ENCODE results near the gene PHOX2B.

PHOX2B gene

DNA sequence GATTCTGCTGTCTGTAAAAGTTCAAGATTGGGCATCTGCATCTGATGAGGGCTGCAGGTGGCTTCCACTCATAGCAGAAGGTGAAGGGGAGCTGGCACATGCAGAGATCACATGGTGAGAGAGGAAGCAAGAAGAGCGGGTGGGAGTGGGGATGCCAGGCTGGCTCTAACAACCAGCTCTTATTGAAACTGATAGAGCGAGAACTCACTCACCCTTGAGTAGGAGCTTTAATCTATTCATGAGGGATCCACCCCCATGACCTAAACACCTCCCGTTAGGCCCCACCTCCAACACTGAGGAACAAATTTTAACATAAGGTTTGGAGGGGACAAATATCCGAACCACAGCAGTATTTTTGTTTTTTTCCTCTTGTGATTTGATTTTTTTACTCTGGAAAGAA, 45.8 kb downstream of the PHOX2B start:
- Histone ChIP-seq H3K79me1 (ENCODE audit: low read depth, low read length) (no peaks in the 10 kb centered on the region), H4K91ac (ENCODE audit: low read depth, low read length, poor library complexity) (no peak overlapping the region), H3K9me3 (replicated peaks in 1 of 2; ENCODE audit: control insufficient read depth in 2 of 2, insufficient read depth in 1 of 2, low read depth in 1 of 2, low read length in 2 of 2) (no peaks in the 10 kb centered on the region), H3K27me3 (ENCODE audit: control insufficient read depth in 3 of 3, insufficient read depth in 3 of 3, low read depth in 1 of 3, low read length in 3 of 3) (no peaks in the 10 kb centered on the region), H2AK5ac (ENCODE audit: low read depth, low read length) (no peak overlapping the region), H3K23ac (ENCODE audit: low read depth, low read length, poor library complexity) (no peak overlapping the region), H2BK120ac (ENCODE audit: low read depth, low read length) (no peak overlapping the region), H2BK15ac (ENCODE audit: low read length) (no peak overlapping the region), H2BK12ac (ENCODE audit: low read length) (no peak overlapping the region), H2AFZ (ENCODE audit: low read length) (no peak overlapping the region), H3K18ac (ENCODE audit: low read length) (no peak overlapping the region), H3K4me1 (ENCODE audit: control insufficient read depth in 2 of 2, insufficient read depth in 1 of 2, low read depth in 1 of 2, low read length in 2 of 2) (no peaks in the 10 kb centered on the region), H3K27ac (replicated peaks; ENCODE audit: low read length) (no peak overlapping the region), H3K4me3 (ENCODE audit: low read length in 2 of 2) (no peak overlapping the region), H3K36me3 (replicated peaks in 1 of 2; ENCODE audit: control insufficient read depth in 2 of 2, insufficient read depth in 2 of 2, low read length in 2 of 2) (no peaks in the 10 kb centered on the region), H4K8ac (ENCODE audit: low read depth, low read length) (no peak overlapping the region), H3K9ac (ENCODE audit: low read depth, low read length, poor library complexity) (no peak overlapping the region), H3K4me2 (ENCODE audit: insufficient read depth, low read length, poor library complexity, severe bottlenecking) (no peak overlapping the region), H3K14ac (ENCODE audit: low read length) (no peak overlapping the region), H2BK5ac (ENCODE audit: low read length) (no peak overlapping the region), H3K4ac (ENCODE audit: low read length) (no peak overlapping the region)
- WGBS, 2 donors (ENCODE audit: extremely low coverage in 2 of 2, insufficient read length in 2 of 2, insufficient replicate concordance in 1 of 2) = no CpG with 5 or more reads among the region's 4 CpGs
- no peak for DNase-seq (ENCODE audit: low spot score)

DNA sequence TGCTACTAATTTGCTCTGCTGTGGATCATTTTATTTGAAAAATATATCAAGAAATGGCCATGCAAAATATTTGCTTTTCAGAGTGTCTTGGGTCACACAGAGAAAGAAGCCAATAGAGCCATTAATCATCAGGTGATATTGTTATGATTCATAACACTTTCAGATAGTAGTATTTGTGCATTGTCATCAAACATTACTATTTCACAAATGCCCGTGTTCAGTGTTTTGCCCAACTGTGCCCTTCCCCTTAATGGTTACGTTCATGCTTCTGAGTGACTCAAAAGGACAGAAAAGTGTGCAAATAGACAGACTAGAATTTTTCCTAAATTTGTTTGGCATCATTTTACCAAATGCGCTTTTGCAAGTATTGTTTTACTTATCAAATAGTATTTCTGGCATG, 46.5 kb downstream of the PHOX2B start:
- no peaks in the 10 kb centered on the region for H3K27me3 ChIP-seq (ENCODE audit: control insufficient read depth in 3 of 3, insufficient read depth in 3 of 3, low read depth in 1 of 3, low read length in 3 of 3)
- no CpG with 5 or more reads among the region's 3 CpGs for WGBS, 2 donors (ENCODE audit: extremely low coverage in 2 of 2, insufficient read length in 2 of 2, insufficient replicate concordance in 1 of 2)

DNA sequence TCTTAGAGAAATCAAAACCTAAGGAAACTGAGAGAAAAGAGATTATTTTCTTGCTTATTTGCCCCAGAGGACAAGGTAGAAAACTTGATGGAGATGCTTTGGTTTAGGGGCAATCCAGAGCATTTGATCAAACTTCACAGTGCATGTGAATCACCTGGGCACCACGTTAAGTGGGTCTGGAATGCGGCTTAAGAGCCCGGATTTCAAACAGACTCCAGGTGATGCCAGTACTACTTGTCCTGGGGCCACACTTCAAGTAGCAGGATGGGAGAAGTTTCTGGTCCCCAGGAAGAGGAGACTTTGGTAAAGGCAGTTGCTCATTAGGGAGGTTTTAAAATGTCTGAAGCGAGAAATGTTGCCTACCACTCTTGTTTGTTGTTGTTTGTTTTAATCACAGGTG, 51.8 kb downstream of the PHOX2B start:
- no peak overlapping the region for H4K8ac ChIP-seq (ENCODE audit: low read depth, low read length)
- H3K9ac ChIP-seq (ENCODE audit: low read depth, low read length, poor library complexity) = no peak overlapping the region
- DNase-seq (ENCODE audit: low spot score) = no peak
- H3K23ac ChIP-seq (ENCODE audit: low read depth, low read length, poor library complexity) = no peak overlapping the region
- H3K36me3 ChIP-seq (replicated peaks in 1 of 2; ENCODE audit: control insufficient read depth in 2 of 2, insufficient read depth in 2 of 2, low read length in 2 of 2) = peaks cover 0 to 10% of the 10 kb centered on the region in 2 donors
- no peaks in the 10 kb centered on the region for H3K79me1 ChIP-seq (ENCODE audit: low read depth, low read length)
- no peak overlapping the region for H4K91ac ChIP-seq (ENCODE audit: low read depth, low read length, poor library complexity)
- H3K4me2 ChIP-seq (ENCODE audit: insufficient read depth, low read length, poor library complexity, severe bottlenecking) = no peak overlapping the region
- H2BK12ac ChIP-seq (ENCODE audit: low read length) = no peak overlapping the region
- no peak overlapping the region for H3K18ac ChIP-seq (ENCODE audit: low read length)
- H3K4ac ChIP-seq (ENCODE audit: low read length) = no peak overlapping the region
- H3K9me3 ChIP-seq (replicated peaks in 1 of 2; ENCODE audit: control insufficient read depth in 2 of 2, insufficient read depth in 1 of 2, low read depth in 1 of 2, low read length in 2 of 2) = no peaks in the 10 kb centered on the region
- no peak overlapping the region for H3K27ac ChIP-seq (replicated peaks; ENCODE audit: low read length)
- no peak overlapping the region for H2AFZ ChIP-seq (ENCODE audit: low read length)
- WGBS, 2 donors (ENCODE audit: extremely low coverage in 2 of 2, insufficient read length in 2 of 2, insufficient replicate concordance in 1 of 2) = no CpG with 5 or more reads among the region's 4 CpGs
- no peak overlapping the region for H3K14ac ChIP-seq (ENCODE audit: low read length)
- no peak overlapping the region for H2BK15ac ChIP-seq (ENCODE audit: low read length)
- no peaks in the 10 kb centered on the region for H3K4me1 ChIP-seq (ENCODE audit: control insufficient read depth in 2 of 2, insufficient read depth in 1 of 2, low read depth in 1 of 2, low read length in 2 of 2)
- no peaks in the 10 kb centered on the region for H3K27me3 ChIP-seq (ENCODE audit: control insufficient read depth in 3 of 3, insufficient read depth in 3 of 3, low read depth in 1 of 3, low read length in 3 of 3)
- H2BK120ac ChIP-seq (ENCODE audit: low read depth, low read length) = no peak overlapping the region
- no peak overlapping the region for H2BK5ac ChIP-seq (ENCODE audit: low read length)
- H3K4me3 ChIP-seq (ENCODE audit: low read length in 2 of 2) = no peak overlapping the region
- no peak overlapping the region for H2AK5ac ChIP-seq (ENCODE audit: low read depth, low read length)

More for the DNA sequence above, 46.5 kb downstream of the PHOX2B start:
- no peak overlapping the region for H3K4me2 ChIP-seq (ENCODE audit: insufficient read depth, low read length, poor library complexity, severe bottlenecking)
- H3K4me3 ChIP-seq (ENCODE audit: low read length in 2 of 2) = no peak overlapping the region
- H3K36me3 ChIP-seq (replicated peaks in 1 of 2; ENCODE audit: control insufficient read depth in 2 of 2, insufficient read depth in 2 of 2, low read length in 2 of 2) = no peaks in the 10 kb centered on the region
- H2BK5ac ChIP-seq (ENCODE audit: low read length) = no peak overlapping the region
- no peak overlapping the region for H3K9ac ChIP-seq (ENCODE audit: low read depth, low read length, poor library complexity)
- DNase-seq (ENCODE audit: low spot score) = no peak
- H3K4ac ChIP-seq (ENCODE audit: low read length) = no peak overlapping the region
- no peak overlapping the region for H3K18ac ChIP-seq (ENCODE audit: low read length)
- no peak overlapping the region for H2AK5ac ChIP-seq (ENCODE audit: low read depth, low read length)
- no peaks in the 10 kb centered on the region for H3K4me1 ChIP-seq (ENCODE audit: control insufficient read depth in 2 of 2, insufficient read depth in 1 of 2, low read depth in 1 of 2, low read length in 2 of 2)
- H2BK12ac ChIP-seq (ENCODE audit: low read length) = no peak overlapping the region
- H2BK15ac ChIP-seq (ENCODE audit: low read length) = no peak overlapping the region
- H3K23ac ChIP-seq (ENCODE audit: low read depth, low read length, poor library complexity) = no peak overlapping the region
- no peak overlapping the region for H2AFZ ChIP-seq (ENCODE audit: low read length)
- no peak overlapping the region for H3K14ac ChIP-seq (ENCODE audit: low read length)
- H4K8ac ChIP-seq (ENCODE audit: low read depth, low read length) = no peak overlapping the region
- no peak overlapping the region for H2BK120ac ChIP-seq (ENCODE audit: low read depth, low read length)
- no peak overlapping the region for H4K91ac ChIP-seq (ENCODE audit: low read depth, low read length, poor library complexity)
- H3K27ac ChIP-seq (replicated peaks; ENCODE audit: low read length) = no peak overlapping the region
- no peaks in the 10 kb centered on the region for H3K9me3 ChIP-seq (replicated peaks in 1 of 2; ENCODE audit: control insufficient read depth in 2 of 2, insufficient read depth in 1 of 2, low read depth in 1 of 2, low read length in 2 of 2)
- H3K79me1 ChIP-seq (ENCODE audit: low read depth, low read length) = no peaks in the 10 kb centered on the region

DNA sequence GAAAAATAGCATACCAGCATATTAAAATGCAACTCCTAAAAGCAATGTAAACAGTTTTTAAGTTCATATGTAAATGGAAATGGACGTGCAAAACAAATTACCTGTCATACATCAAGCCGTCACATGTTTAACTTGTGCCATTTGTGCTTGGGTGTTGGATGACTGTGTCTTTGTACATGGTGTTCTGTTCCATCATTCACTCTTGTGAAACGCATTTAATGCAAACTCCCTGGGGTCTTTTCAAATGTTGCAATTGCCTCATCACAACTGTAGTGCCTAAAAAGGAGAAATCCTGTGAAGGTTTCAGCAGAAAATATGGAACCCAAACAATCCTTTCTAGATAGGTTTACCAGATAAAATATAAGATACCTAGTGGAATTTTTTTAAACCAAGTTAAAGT, 52.4 kb downstream of the PHOX2B start:
- no peak overlapping the region for H4K91ac ChIP-seq (ENCODE audit: low read depth, low read length, poor library complexity)
- no CpG with 5 or more reads among the region's 3 CpGs for WGBS, 2 donors (ENCODE audit: extremely low coverage in 2 of 2, insufficient read length in 2 of 2, insufficient replicate concordance in 1 of 2)
- H3K9me3 ChIP-seq (replicated peaks in 1 of 2; ENCODE audit: control insufficient read depth in 2 of 2, insufficient read depth in 1 of 2, low read depth in 1 of 2, low read length in 2 of 2) = no peaks in the 10 kb centered on the region
- no peak overlapping the region for H2BK120ac ChIP-seq (ENCODE audit: low read depth, low read length)
- H3K79me1 ChIP-seq (ENCODE audit: low read depth, low read length) = no peaks in the 10 kb centered on the region
- H3K36me3 ChIP-seq (replicated peaks in 1 of 2; ENCODE audit: control insufficient read depth in 2 of 2, insufficient read depth in 2 of 2, low read length in 2 of 2) = peaks cover 0 to 15% of the 10 kb centered on the region in 2 donors
- no peak overlapping the region for H3K23ac ChIP-seq (ENCODE audit: low read depth, low read length, poor library complexity)
- H2BK5ac ChIP-seq (ENCODE audit: low read length) = no peak overlapping the region
- H3K14ac ChIP-seq (ENCODE audit: low read length) = no peak overlapping the region
- DNase-seq (ENCODE audit: low spot score) = no peak
- no peak overlapping the region for H3K4ac ChIP-seq (ENCODE audit: low read length)
- H3K9ac ChIP-seq (ENCODE audit: low read depth, low read length, poor library complexity) = no peak overlapping the region
- no peak overlapping the region for H3K4me3 ChIP-seq (ENCODE audit: low read length in 2 of 2)
- H3K4me2 ChIP-seq (ENCODE audit: insufficient read depth, low read length, poor library complexity, severe bottlenecking) = no peak overlapping the region
- no peak overlapping the region for H3K27ac ChIP-seq (replicated peaks; ENCODE audit: low read length)
- H2BK15ac ChIP-seq (ENCODE audit: low read length) = no peak overlapping the region
- H4K8ac ChIP-seq (ENCODE audit: low read depth, low read length) = no peak overlapping the region
- no peak overlapping the region for H2AFZ ChIP-seq (ENCODE audit: low read length)
- H3K18ac ChIP-seq (ENCODE audit: low read length) = no peak overlapping the region
- no peaks in the 10 kb centered on the region for H3K27me3 ChIP-seq (ENCODE audit: control insufficient read depth in 3 of 3, insufficient read depth in 3 of 3, low read depth in 1 of 3, low read length in 3 of 3)
- H2BK12ac ChIP-seq (ENCODE audit: low read length) = no peak overlapping the region
- H3K4me1 ChIP-seq (ENCODE audit: control insufficient read depth in 2 of 2, insufficient read depth in 1 of 2, low read depth in 1 of 2, low read length in 2 of 2) = no peaks in the 10 kb centered on the region
- H2AK5ac ChIP-seq (ENCODE audit: low read depth, low read length) = no peak overlapping the region
